Vagina (tissue), 2 donors: Measurements from ENCODE around the gene NT5C2.

Source experiments
- POLR2A ChIP-seq, 2 donors: fragments of 450-650 bp; IDR thresholded peaks; one replicate each; pipeline ENCODE4 v1.6.1; 2017; ENCODE audit warnings: antibody characterized with exemption in 2 of 2, mild to moderate bottlenecking in 2 of 2, moderate library complexity in 2 of 2
- POLR2AphosphoS5 ChIP-seq, 2 donors: sonication (generic); formaldehyde crosslinking; IDR thresholded peaks; one replicate each; pipeline ENCODE4 v1.9.0; 2017; ENCODE audit warnings: antibody characterized with exemption in 2 of 2, mild to moderate bottlenecking in 2 of 2, low read depth in 1 of 2; ENCODE audit not compliant: insufficient read depth in 1 of 2
- TF ChIP-seq, protein P1 (sequence below), 3 experiments: fragments of 450-650 bp in 2 of 3; fragments of 200-600 bp in 1 of 3; sonication (generic) in 1 of 3; IDR thresholded peaks; one replicate each; pipeline ENCODE4 v1.5.1; 2017 to 2019; ENCODE audit warnings: antibody characterized with exemption in 3 of 3, mild to moderate bottlenecking in 2 of 3, moderate library complexity in 2 of 3

DNA sequence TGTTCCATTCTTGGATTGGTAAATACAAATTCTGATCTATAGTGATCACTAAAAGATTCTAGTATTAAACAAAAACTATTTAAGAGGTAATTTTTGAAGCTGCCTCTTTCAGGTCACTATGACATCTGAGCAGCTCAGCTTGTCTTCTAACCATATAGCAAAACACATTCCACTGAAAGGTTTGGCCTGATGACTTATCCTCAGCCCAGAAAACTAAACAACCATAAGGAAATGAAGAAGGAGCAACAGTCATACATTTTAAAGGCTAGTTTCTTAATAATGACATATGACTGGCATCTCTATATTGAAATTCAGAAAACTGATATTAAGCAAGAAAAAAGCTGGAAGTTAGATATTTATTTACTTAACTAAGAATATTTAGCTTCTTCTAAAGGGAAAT, 24.6 kb downstream of the NT5C2 start:
- TF ChIP-seq, protein P1, sequence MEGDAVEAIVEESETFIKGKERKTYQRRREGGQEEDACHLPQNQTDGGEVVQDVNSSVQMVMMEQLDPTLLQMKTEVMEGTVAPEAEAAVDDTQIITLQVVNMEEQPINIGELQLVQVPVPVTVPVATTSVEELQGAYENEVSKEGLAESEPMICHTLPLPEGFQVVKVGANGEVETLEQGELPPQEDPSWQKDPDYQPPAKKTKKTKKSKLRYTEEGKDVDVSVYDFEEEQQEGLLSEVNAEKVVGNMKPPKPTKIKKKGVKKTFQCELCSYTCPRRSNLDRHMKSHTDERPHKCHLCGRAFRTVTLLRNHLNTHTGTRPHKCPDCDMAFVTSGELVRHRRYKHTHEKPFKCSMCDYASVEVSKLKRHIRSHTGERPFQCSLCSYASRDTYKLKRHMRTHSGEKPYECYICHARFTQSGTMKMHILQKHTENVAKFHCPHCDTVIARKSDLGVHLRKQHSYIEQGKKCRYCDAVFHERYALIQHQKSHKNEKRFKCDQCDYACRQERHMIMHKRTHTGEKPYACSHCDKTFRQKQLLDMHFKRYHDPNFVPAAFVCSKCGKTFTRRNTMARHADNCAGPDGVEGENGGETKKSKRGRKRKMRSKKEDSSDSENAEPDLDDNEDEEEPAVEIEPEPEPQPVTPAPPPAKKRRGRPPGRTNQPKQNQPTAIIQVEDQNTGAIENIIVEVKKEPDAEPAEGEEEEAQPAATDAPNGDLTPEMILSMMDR (IDR thresholded peaks at IDR 0.05), result no peak
- TF ChIP-seq POLR2AphosphoS5 (IDR thresholded peaks at IDR 0.05; ENCODE audit: insufficient read depth in 1 of 2, low read depth in 1 of 2), result no peak
- TF ChIP-seq POLR2A (IDR thresholded peaks at IDR 0.05), result no peak
